Fibroblast of skin of abdomen (primary cell): ENCODE data around the gene OR5P2. TPM values are rescaled to one million over a fixed set of nuclear protein-coding genes. Genes with fewer than 3 reads are reported as not detected.
"Not testable (repeated sequence)": the region's sequence is repeated elsewhere in the genome, so short reads cannot be mapped to it uniquely, and the experiment has no call there.

Experiments
- DNase-seq: peaks from one replicate; pipeline ENCODE4 v3.0.0-alpha.2; 2013
- polyA plus RNA-seq, 2 experiments: library from polyadenylated mRNA; unstranded; fragments of 120-200 nt; gene quantifications; one replicate each; pipeline ENCODE4 v1.2.1, GENCODE V29; 2013; ENCODE audit not compliant: insufficient read length in 2 of 2

Gene OR5P2, protein sequence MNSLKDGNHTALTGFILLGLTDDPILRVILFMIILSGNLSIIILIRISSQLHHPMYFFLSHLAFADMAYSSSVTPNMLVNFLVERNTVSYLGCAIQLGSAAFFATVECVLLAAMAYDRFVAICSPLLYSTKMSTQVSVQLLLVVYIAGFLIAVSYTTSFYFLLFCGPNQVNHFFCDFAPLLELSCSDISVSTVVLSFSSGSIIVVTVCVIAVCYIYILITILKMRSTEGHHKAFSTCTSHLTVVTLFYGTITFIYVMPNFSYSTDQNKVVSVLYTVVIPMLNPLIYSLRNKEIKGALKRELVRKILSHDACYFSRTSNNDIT
- polyA plus RNA-seq (2013, experiment 1 of 2; ENCODE audit: insufficient read length) = not detected
- polyA plus RNA-seq (2013, experiment 2 of 2; ENCODE audit: insufficient read length) = not detected

DNA sequence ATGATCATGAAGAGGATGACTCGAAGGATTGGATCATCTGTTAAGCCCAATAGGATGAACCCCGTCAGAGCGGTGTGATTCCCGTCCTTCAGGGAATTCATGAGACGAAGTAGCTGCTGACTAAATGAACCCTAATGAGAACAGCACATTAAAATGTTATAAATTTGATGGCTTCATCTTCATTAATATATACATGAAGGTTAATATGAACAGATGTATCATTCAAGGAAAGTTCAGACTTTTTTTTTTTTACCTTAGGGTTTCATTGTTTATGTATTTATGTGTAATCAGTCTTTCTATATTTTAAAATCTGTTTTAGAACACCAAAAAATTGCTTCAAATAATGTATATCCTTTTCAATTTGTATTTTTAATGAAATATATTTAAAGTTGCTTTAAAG lies at the start of gene OR5P2:
TSS of gene OR5P2 (minus strand) at position 101 of the 400 bp plus-strand sequence. CDS start at position 101, 0 bp downstream.
- no peak for DNase-seq

DNA sequence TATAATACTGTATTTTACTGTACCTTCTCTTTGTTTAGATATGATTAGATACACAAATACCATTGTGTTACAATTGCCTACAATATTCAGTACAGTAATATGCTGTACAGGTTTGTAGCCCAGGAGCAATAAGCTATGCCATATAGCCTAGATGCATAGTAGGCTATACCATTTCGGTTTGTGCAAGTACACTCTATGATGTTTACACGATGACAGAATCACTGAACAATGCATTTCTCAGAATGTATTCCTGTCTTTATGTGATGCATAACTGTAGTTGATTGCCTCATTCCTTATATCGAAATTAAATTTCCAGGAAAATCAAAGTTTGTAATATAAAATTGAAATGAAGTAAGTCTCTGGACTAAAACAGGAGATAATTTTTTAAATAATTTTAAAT lies 49.3 kb upstream of the OR5P2 start:
- DNase-seq = no peak

DNA sequence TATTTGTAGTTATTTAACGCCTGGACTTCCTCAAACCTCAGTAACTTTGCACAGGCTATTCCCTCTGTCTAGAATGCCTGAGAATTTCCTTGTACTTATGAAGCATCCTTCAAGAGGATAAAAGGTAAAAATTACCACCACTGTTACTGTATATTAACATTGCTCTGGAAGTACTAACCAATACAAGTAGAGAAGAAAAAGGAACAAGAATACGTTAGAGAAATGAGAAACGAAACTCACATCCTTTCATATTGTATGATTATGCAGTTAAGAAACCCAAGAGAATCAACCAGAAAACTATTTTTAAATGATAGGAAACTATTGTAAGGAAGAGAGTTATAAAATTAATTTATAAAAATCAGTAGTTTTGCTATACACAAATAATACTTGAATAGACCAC lies 48.2 kb upstream of the OR5P2 start:
- DNase-seq = no peak

DNA sequence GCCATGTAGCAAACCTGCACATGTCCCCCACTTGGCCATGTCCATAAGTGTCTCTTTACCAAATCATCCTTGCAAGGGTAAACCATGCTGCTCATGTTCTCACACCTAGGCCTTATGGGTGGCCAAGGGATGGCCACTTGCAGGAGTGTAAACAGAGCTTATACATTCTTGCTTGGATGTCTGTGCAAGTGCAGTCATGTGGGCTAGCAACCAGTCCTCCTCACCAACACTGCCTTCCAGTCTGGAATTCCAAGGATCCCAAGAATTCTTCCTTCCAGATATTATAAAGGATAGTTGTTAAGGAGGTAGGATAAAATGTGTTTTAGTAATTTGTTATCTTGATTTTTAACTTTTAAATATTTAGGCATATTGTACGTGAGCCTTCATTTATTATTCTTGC lies 47.8 kb upstream of the OR5P2 start:
- no peak for DNase-seq

DNA sequence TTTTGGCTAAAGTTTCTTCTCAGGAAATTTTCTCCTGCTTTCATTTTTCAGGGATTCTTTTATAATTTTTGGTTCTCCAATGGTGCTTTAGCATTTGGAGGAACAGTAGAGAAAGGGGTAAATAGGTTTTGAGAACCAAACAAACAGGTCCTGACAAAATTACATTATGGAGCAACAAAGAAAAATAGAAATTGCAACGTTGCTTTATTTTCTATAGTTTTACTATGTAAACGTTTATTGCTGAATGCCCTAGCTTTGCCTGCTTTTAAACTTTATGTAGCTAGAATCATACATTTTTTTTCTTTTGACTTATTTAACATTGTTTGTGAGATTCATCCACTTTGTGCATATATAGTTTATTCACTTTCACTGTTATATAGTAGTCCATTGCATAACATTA lies 43.8 kb upstream of the OR5P2 start:
- DNase-seq = no peak

DNA sequence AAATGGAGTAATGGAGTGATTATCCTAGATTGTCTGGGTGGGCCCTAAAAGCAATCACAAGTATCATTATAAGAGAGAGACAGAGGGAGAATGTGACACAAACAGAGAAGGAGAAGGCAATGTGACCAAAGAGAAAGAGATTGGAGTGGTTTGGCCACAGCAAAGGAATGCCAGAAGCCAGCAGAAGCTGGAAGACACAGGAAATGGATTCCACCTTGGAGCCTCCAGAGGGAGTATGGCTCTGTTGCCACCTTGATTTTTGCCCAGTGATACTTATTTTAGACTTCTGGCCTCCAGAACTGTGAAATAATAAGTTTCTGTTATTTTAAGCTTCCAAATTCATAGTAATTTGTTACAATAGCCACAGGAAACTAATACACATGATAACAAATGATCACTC lies 36.8 kb upstream of the OR5P2 start:
- no peak for DNase-seq

DNA sequence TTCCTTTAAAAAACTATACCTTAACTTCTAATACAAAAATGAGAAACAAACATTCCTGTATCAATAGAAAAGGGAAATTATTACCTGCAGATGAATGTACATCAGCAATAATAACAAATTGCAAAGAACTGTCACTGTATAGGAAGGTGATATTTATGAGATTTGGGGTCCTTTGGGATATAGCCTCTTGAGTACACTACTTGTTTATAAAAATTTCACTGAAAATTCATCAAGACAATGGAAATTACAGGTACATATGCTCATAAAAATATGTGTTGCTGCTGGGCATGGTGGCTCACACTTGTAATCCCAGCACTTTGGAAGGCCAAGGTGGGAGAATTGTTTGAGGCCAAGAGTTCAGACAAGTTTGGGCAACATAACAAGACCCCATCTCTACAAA lies 34.0 kb upstream of the OR5P2 start, which contains the start of gene OR5P3:
TSS of gene OR5P3 (minus strand) at position 101 of the 400 bp plus-strand sequence.
- DNase-seq = no peak

DNA sequence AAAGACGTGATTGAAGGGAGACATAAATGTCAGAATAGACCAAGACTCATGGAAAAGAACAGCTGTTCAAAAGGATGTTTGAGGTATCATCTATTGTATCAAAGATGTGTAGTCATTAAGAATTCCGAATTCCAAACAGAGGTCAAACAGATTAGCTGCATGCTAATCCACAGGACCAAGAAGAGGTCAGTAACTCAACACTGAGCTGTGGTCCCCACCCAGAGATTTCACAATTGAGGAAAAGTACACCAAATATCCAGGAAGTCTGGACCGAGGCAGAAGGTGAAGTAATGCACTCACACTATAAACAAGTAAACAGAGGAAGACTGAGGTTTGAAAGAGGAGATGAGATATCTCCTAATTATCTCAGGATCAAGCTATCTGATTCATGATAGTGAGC lies 29.6 kb upstream of the OR5P2 start:
- DNase-seq = no peak

DNA sequence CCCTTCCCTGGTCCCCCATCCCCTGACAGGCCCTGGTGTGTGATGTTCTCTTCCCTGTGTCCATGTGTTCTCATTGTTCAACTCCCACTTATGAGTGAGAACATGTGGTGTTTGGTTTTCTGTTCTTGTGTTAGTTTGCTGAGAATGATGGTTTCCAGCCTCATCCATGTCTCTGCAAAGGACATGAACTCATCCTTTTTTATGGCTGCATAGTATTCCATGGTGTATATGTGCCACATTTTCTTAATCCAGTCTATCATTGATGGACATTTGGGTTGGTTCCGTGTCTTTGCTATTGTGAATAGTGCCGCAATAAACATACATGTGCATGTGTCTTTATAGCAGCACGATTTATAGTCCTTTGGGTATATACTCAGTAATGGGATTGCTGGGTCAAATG lies 23.7 kb upstream of the OR5P2 start:
- DNase-seq = not testable (repeated sequence)

DNA sequence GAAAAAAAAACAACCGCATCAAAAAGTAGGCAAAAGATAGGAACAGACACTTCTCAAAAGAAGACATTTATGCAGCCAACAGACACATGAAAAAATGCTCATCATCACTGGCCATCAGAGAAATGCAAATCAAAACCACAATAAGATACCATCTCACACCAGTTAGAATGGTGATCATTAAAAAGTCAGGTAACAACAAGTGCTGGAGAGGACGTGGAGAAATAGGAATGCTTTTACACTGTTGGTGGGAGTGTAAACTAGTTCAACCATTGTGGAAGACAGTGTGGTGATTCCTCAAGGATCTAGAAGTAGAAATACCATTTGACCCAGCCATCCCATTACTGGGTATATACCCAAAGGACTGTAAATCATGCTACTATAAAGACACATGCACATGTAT lies 18.2 kb upstream of the OR5P2 start:
- not testable (repeated sequence) for DNase-seq

DNA sequence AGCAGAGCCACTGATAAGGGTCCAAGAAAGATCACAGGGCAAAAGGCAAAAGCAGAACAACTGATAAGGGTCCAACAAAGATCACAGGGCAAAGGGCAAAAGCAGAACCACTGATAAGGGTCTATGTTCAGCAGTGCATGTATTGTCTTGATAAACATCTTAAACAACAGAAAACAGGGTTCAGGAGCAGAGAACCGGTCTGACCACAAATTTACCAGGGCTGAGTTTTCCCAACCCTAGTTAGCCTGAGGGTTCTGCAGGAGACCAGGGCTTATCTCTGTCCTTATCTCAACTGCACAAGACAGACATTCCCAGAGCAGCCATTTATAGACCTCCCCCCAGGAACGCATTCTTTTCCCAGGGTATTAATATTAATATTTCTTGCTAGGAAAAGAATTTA lies 13.6 kb upstream of the OR5P2 start:
- DNase-seq = not testable (repeated sequence)

DNA sequence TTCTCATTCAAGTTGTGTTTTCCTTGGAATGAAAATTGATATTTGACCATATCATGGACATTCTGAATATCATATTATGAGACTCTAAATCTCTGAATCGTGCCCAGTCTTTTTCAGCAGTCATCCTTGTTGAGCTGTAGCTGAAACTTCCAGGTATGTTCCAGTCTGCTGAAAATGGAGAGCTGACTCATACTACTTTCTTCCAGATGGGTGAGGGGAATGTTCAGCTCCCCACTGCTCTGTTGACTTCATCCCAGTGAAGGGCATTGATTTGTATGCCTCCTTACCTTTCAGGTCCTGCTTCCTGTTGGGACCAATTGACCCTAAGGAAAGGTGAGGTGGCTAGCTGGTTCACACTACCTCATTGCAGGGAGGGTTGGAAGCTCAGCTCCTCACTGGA lies 3.5 kb downstream of the OR5P2 start:
- no peak for DNase-seq

DNA sequence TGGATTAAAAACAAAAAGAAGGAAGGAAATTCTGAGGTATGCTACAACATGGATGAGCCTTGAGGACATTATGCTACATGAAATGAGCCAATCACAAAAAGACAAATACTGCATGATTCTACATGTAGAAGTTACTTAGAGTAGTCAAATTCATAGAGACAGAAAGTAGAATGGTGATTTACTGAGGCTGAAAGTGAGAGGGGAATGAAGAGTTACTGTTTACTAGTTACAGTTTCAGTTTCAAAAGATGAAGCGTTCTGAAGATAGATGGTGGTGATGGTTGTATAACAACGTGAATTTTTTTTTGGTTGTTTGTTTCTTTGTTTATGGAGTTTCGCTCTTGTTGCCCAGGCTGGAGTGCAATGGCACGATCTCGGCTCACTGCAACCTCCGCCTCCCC lies 9.5 kb downstream of the OR5P2 start:
- DNase-seq = no peak

DNA sequence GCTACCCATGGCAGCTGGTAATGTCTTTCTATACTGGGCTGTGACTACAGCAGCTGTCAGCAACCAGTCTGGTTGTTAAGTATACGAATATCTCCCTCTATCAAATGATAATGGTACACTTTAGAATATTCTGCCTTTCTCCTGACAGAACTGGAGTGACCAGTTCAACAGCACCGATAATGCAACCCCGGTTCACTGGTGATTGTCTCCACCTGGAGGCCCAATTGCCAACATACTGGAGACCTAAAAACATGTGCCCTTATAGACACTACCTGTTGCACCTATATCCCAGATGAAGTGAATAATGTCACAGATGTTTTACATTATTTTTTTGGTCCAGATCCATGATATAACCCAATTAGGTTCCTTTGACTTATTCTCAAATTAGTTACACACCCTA lies 21.1 kb downstream of the OR5P2 start:
- DNase-seq = no peak

DNA sequence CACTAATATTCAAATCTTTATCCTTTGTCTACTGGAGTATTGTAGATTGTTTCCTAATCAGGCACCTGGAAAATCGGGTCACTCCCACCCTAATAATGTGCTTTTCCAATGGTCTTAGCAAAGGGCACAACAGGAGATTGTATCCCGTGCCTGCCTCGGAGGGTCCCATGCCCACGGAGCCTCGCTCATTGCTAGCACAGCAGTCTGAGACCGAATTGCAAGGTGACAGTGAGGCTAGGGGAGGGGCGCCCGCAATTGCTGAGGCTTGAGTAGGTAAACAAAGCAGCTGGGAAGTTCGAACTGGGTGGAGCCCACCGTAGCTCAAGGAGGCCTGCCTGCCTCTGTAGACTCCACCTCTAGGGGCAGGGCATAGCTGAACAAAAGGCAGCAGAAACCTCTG lies 32.4 kb downstream of the OR5P2 start:
- DNase-seq = not testable (repeated sequence)

DNA sequence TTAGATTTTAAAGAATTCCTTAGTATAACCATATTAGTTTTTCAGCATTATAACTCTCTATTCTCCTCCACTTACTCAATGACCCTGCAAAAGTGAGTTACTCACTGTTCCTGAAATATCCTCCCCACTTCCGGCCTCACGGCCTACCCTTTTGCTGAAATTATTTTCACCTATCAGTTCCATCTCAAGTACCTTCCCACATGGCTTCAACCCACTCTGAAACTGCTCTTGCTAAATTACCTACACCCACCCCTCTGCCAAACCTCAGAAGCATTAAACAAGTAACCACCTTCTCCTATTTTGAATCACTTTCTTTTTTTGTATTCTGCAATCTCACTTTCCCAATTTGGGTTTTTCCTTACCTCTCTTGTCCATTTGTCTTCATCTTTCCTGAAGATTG lies 37.7 kb downstream of the OR5P2 start:
- no peak for DNase-seq

DNA sequence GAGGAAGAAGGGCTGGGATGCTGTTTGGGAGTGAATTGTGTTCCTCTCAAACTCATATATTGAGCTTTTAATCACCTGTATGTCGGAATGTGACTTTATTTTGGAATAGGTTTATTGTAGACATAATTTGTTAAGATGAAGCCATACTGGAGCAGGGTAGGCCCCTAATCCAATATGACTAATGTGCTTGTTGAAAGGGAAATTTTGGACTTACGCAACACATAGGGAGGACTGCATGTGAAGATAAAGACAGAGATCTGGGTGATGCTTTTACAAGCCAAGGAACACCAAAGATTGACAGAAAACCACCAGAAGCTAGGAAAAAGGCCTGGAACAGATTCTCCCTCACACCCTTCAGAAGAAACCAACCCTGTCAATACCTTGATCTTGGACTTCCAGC lies 47.3 kb downstream of the OR5P2 start:
- DNase-seq = no peak
